Breast epithelium (tissue), 3 donors: ENCODE results near the gene MSX2.

ENCODE experiments used
- CTCF ChIP-seq, 3 donors: fragments of 450-650 bp; IDR thresholded peaks; one replicate each; pipeline ENCODE4 v1.5.1; 2016 to 2017; ENCODE audit warnings: antibody characterized with exemption in 3 of 3, mild to moderate bottlenecking in 3 of 3, moderate library complexity in 3 of 3
- POLR2A ChIP-seq: fragments of 450-650 bp; IDR thresholded peaks from one replicate; pipeline ENCODE4 v1.6.1; 2016; ENCODE audit warnings: antibody characterized with exemption, mild to moderate bottlenecking, moderate library complexity
- POLR2AphosphoS5 ChIP-seq, 3 donors: sonication (generic); formaldehyde crosslinking; IDR thresholded peaks; one replicate each; pipeline ENCODE4 v1.6.1; 2017; ENCODE audit warnings: antibody characterized with exemption in 3 of 3

- TF ChIP-seq CTCF (IDR thresholded peaks at IDR 0.05) (no peak), POLR2A (no peak), POLR2AphosphoS5 (IDR thresholded peaks at IDR 0.05) (no peak)
Measured at GRCh38 chr5:174715804-174716203, 8.6 kb upstream of the MSX2 start.
